DMS 273 treated with DMSO at 0.1 percent for 48 hours (cell line): ENCODE data around the gene OR12D3.
"Not testable (repeated sequence)": the region's sequence is repeated elsewhere in the genome, so short reads cannot be mapped to it uniquely, and the experiment has no call there.

Experiments
- DNase-seq: peaks from one replicate; lab custom pipeline; 2025; lab: John Stamatoyannopoulos, UW

Gene OR12D3

GRCh38 chr6:29375191-29375590 is at the start of gene OR12D3:
OR12D3 (minus strand) TSS chr6:29375291; CDS start chr6:29375287, 4 bp downstream.
- no peak for DNase-seq

GRCh38 chr6:29424575-29424974 is 49.5 kb upstream of the OR12D3 start:
- DNase-seq = no peak

GRCh38 chr6:29424168-29424567 is 49.1 kb upstream of the OR12D3 start:
- no peak for DNase-seq

- DNase-seq = no peak
Measured at GRCh38 chr6:29419516-29419915, 44.4 kb upstream of the OR12D3 start.

GRCh38 chr6:29414588-29414987 is 39.5 kb upstream of the OR12D3 start, which contains the start of gene OR12D1:
OR12D1 (plus strand) TSS chr6:29414928.
- no peak for DNase-seq

GRCh38 chr6:29403801-29404200 is 28.7 kb upstream of the OR12D3 start:
- no peak for DNase-seq

- DNase-seq = no peak
Measured at GRCh38 chr6:29399525-29399924, 24.4 kb upstream of the OR12D3 start.

- no peak for DNase-seq
Measured at GRCh38 chr6:29395331-29395730, 20.2 kb upstream of the OR12D3 start, which contains the start of gene OR12D2. OR12D2 (plus strand) TSS chr6:29395631; CDS start chr6:29396700, 1,069 bp downstream.

GRCh38 chr6:29388533-29388932 is 13.4 kb upstream of the OR12D3 start:
- no peak for DNase-seq

- DNase-seq = no peak
Measured at GRCh38 chr6:29376003-29376402, 912 bp upstream of the OR12D3 start.

- no peak for DNase-seq
Measured at GRCh38 chr6:29368765-29369164, 6.3 kb downstream of the OR12D3 start, which contains the start of gene OR5V1. OR5V1 (minus strand) TSS chr6:29368865; CDS start chr6:29356195, 12,670 bp downstream.

- DNase-seq = no peak
Measured at GRCh38 chr6:29355603-29356002, 19.5 kb downstream of the OR12D3 start.

- DNase-seq = no peak
Measured at GRCh38 chr6:29354980-29355379, 20.1 kb downstream of the OR12D3 start.

- DNase-seq = not testable (repeated sequence)
Measured at GRCh38 chr6:29349348-29349747, 25.7 kb downstream of the OR12D3 start.

GRCh38 chr6:29345380-29345779 is 29.7 kb downstream of the OR12D3 start:
- no peak for DNase-seq

GRCh38 chr6:29336269-29336668 is 38.8 kb downstream of the OR12D3 start:
- no peak for DNase-seq

GRCh38 chr6:29332676-29333075 is 42.4 kb downstream of the OR12D3 start:
- no peak for DNase-seq

- DNase-seq = no peak
Measured at GRCh38 chr6:29325777-29326176, 49.3 kb downstream of the OR12D3 start.
